HepG2 (cell line): ENCODE data around the gene ARHGEF7. TPM values are rescaled to one million over a fixed set of nuclear protein-coding genes. Genes with fewer than 3 reads are reported as not detected.

Source experiments
- ATAC-seq: fragments of 200-7000 bp; cut with Tn5 transposase; 3 replicates; pipeline ENCODE4 v1.9.1; 2020; ENCODE audit warnings: mild to moderate bottlenecking, moderate library complexity
- BruUV-seq: library from RNA; stranded (reverse); fragments of 400-500 nt; replicated peaks from 2 replicates; lab custom pipeline; 2021; lab: Mats Ljungman, UMichigan
- CTCF ChIA-PET: fragments of 300-600 bp; formaldehyde crosslinking; extraction: SDS; loops from one replicate; lab custom pipeline; 2021; ENCODE audit warnings: low total read pairs, inconsistent platforms, low intra/inter-chr PET ratio; lab: Yijun Ruan, JAX
- POLR2A ChIA-PET: fragments of 350-600 bp; sonication (Branson Sonifier 250); formaldehyde crosslinking; loops from one replicate; lab custom pipeline; 2020; ENCODE audit warnings: antibody characterized with exemption, inconsistent platforms; lab: Yijun Ruan, JAX
- DNase-seq: peaks from one replicate; pipeline ENCODE4 v3.0.0-alpha.2; 2015; ENCODE audit warnings: low spot score
- FAIRE-seq: peaks from 3 replicates; lab custom pipeline; 2011; peaks lifted over from hg19 to GRCh38; lab: Jason Lieb, UNC
- H2AFZ ChIP-seq: one replicate; pipeline ENCODE4 v1.6.1; 2011; ENCODE audit warnings: low read length, inconsistent platforms
- H3K27ac ChIP-seq: fragments of 300-600 bp; 3 replicates; pipeline ENCODE4 v1.8.0; 2011; ENCODE audit warnings: mixed run types, mild to moderate bottlenecking, mixed read lengths, low read length, inconsistent platforms; ENCODE audit not compliant: insufficient read depth; ENCODE audit errors: extremely low read length
- H3K27me3 ChIP-seq, 2 experiments: fragments of 200-600 bp in 1 of 2; 2 replicates in 1 of 2; 3 replicates in 1 of 2; pipeline versions ENCODE4 v1.6.0 to v1.8.0; 2011; ENCODE audit warnings: low read length in 2 of 2, mild to moderate bottlenecking in 2 of 2, moderate library complexity in 2 of 2, inconsistent platforms in 1 of 2; ENCODE audit not compliant: insufficient read depth in 2 of 2, control insufficient read depth in 1 of 2
- H3K36me3 ChIP-seq, 2 experiments: fragments of 200-600 bp in 1 of 2; replicated peaks in 1 of 2; 2 replicates in 1 of 2; 3 replicates in 1 of 2; pipeline versions ENCODE4 v1.5.1 to v1.8.0; 2011; ENCODE audit warnings: low read length in 2 of 2, inconsistent platforms in 1 of 2; ENCODE audit not compliant: insufficient read depth in 2 of 2, control insufficient read depth in 1 of 2
- H3K4me1 ChIP-seq: 2 replicates; pipeline ENCODE4 v1.5.1; 2012; ENCODE audit warnings: low read length, inconsistent platforms; ENCODE audit not compliant: insufficient read depth
- H3K4me2 ChIP-seq: 2 replicates; pipeline ENCODE4 v1.6.0; 2011; ENCODE audit warnings: low read depth, low read length, inconsistent platforms
- H3K4me3 ChIP-seq, 3 experiments: fragments of 200-600 bp in 1 of 3; sonication (generic), shearing (Covaris generic) in 1 of 3; replicated peaks in 1 of 3; 2 replicates each; pipeline ENCODE4 v1.5.1; 2011 to 2016; ENCODE audit warnings: low read length in 3 of 3, inconsistent platforms in 2 of 3, low read depth in 2 of 3, mild to moderate bottlenecking in 2 of 3, control low read depth in 1 of 3, mixed read lengths in 1 of 3; ENCODE audit not compliant: insufficient read depth in 1 of 3
- H3K79me2 ChIP-seq: one replicate; pipeline ENCODE4 v1.6.1; 2011; ENCODE audit warnings: low read length, inconsistent platforms; ENCODE audit not compliant: insufficient read depth
- H3K9ac ChIP-seq: 2 replicates; pipeline ENCODE4 v1.6.0; 2011; ENCODE audit warnings: mild to moderate bottlenecking, low read depth, low read length, inconsistent platforms; ENCODE audit not compliant: insufficient read depth
- H3K9me3 ChIP-seq: 2 replicates; pipeline ENCODE4 v1.5.1; 2012; ENCODE audit warnings: mild to moderate bottlenecking, low read length
- H4K20me1 ChIP-seq: 2 replicates; pipeline ENCODE4 v1.6.0; 2011; ENCODE audit warnings: inconsistent platforms, mild to moderate bottlenecking, low read length, moderate library complexity; ENCODE audit not compliant: insufficient read depth
- AHDC1 ChIP-seq: sonication (generic); formaldehyde crosslinking; IDR thresholded peaks from 2 replicates; pipeline ENCODE4 v1.5.1; 2020; ENCODE audit warnings: mild to moderate bottlenecking, missing genetic modification reagents, borderline replicate concordance
- MBD4 ChIP-seq: IDR thresholded peaks from 2 replicates; pipeline ENCODE4 v1.6.1; 2012; ENCODE audit warnings: low read length, inconsistent platforms, borderline replicate concordance
- MLXIP ChIP-seq: sonication (generic); formaldehyde crosslinking; IDR thresholded peaks from 2 replicates; pipeline ENCODE4 v1.9.0; 2021; ENCODE audit warnings: missing genetic modification reagents, borderline replicate concordance
- SRF ChIP-seq: IDR thresholded peaks from 2 replicates; pipeline ENCODE4 v1.6.1; 2011; ENCODE audit warnings: mild to moderate bottlenecking, low read depth, low read length, moderate library complexity
- ZBTB34 ChIP-seq: sonication (generic); formaldehyde crosslinking; IDR thresholded peaks from 2 replicates; pipeline ENCODE4 v1.8.0; 2022; ENCODE audit warnings: mild to moderate bottlenecking, missing genetic modification reagents
- ZNF468 ChIP-seq: sonication (generic); formaldehyde crosslinking; IDR thresholded peaks from 2 replicates; pipeline ENCODE4 v1.8.0; 2022; ENCODE audit warnings: mild to moderate bottlenecking, moderate library complexity, missing genetic modification reagents
- WGBS: methylation state at CpG from one replicate; pipeline ENCODE4 v1.1.6; 2017; ENCODE audit warnings: low lambda C conversion rate; 5-methylcytosine and 5-hydroxymethylcytosine counted together
- in situ Hi-C: cut with HindIII; loops from 2 replicates; pipeline ENCODE4 v1.10.0; 2017; ENCODE audit warnings: low pct_unique_long_range_greater_than_20kb; ENCODE audit not compliant: extremely low pct_ligation_motif_present
- intact Hi-C: fragments of 100-400 bp; cut with micrococcal nuclease; formaldehyde crosslinking; loops from one replicate; pipeline ENCODE4 v1.10.0; 2022; ENCODE audit not compliant: unreplicated experiment
- polyA plus RNA-seq, 8 experiments: library from polyadenylated mRNA; depleted of rRNA in 3 of 8; stranded (reverse) in 7 of 8; unstranded in 1 of 8; fragments of >200 nt; fragmentation: Illumina TruSeq in 4 of 8; extraction: Trizol in 4 of 8; gene quantifications; 2 replicates each; pipeline versions ENCODE4 v1.2.1 to v1.2.3, GENCODE V29; 2011 to 2016; ENCODE audit warnings: low read depth in 4 of 8, missing spikeins in 1 of 8, mixed read lengths in 1 of 8; ENCODE audit not compliant: insufficient read depth in 1 of 8
- total RNA-seq, 5 experiments: library from RNA; depleted of rRNA; stranded (reverse); fragments of >200 nt; fragmentation: Illumina TruSeq; extraction: Trizol; gene quantifications; 2 replicates each; pipeline ENCODE4 v1.2.3, GENCODE V29; 2016; ENCODE audit warnings: low read depth in 1 of 5

Gene ARHGEF7
- total and polyA plus RNA-seq, 2 of the 13 experiments (the other 11 are each of a cell fraction or from before 2014, with no cell fraction given) = 15.7 to 22.3 TPM

- TF ChIP-seq AHDC1 (CRISPR knock-in tag) (no peak), ZBTB34 (CRISPR knock-in tag) (no peak)
These were observed 126.1 kb downstream of the ARHGEF7 start (continued) for GRCh38 chr13:111241006-111241755.

DNA sequence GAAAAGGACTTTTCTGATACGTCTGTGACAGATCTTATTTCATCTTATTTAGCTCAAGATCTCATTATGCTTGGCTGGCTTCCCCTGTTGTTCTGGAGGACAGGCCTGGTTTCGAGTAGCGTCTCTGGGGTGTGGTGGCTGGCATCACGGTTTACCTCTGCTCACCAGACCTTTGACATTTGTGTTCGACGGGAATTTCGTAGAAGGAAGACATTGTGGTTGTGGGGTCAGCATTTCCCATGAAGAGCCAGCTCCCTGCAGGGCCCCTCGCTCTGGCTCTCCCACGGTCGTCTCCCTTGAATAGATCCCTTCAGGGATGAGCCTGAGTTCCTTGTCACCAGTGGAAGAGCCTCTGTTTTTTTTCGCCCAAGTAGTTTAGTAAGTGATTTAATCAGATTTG is 126.8 kb downstream of the ARHGEF7 start:
- DNase-seq (no peak), FAIRE-seq (no peak), ATAC-seq (no peak)
- no peaks in the 10 kb centered on the region for H3K79me2 ChIP-seq
- no peaks in the 10 kb centered on the region for H3K9me3 ChIP-seq
- no TSS peak for BruUV-seq
- H3K9ac ChIP-seq = no peak overlapping the region
- H2AFZ ChIP-seq = no peak overlapping the region
- H3K4me3 ChIP-seq = no peak overlapping the region
- H3K27ac ChIP-seq = no peak overlapping the region
- in situ Hi-C loops (no loop called here), intact Hi-C loops (no loop called here)
- H3K36me3 ChIP-seq = peaks cover 13 to 58% of the 10 kb centered on the region in 2 experiments; a peak in 4 of 5 replicates
- H3K4me2 ChIP-seq = no peak overlapping the region
- peaks cover 8% of the 10 kb centered on the region for H4K20me1 ChIP-seq
- CTCF ChIA-PET = no interaction called here
- H3K27me3 ChIP-seq = no peaks in the 10 kb centered on the region
- no peak for TF ChIP-seq MBD4
- no peak for TF ChIP-seq SRF
- TF ChIP-seq ZNF468 (CRISPR knock-in tag) = no peak
- no peak for TF ChIP-seq MLXIP (CRISPR knock-in tag)
- TF ChIP-seq, all 625 proteins: peak for 0
- no peaks in the 10 kb centered on the region for H3K4me1 ChIP-seq
- POLR2A ChIA-PET = no interaction called here
- WGBS = 97% methylated on average over 11 of the region's 11 CpGs
